Measurements from ENCODE around the gene IQCN.

IQCN gene

DNA sequence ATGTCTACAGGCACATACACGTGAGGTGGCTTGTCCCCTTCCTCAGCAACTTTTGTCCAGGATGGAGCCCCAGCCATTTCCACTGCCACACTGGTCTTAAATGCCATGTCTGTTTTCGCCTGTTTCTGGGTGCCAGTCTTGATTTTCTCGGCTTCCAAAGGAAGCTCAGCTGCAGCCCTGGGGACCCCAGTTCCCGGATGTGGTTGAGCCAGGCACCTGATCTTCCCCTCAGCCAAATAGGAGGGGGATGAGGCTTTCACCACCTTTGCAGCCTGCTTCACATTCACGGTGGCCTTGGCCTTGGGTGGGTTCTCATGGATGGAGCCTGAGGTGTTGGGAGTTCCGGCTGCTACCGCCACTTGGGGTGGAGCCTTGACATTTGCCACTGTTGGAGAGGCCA is 8.7 kb downstream of the IQCN start:
- no peak overlapping the region for H3K4me3 ChIP-seq (ENCODE audit: control insufficient read depth, low read depth, low read length)
- DNase-seq (ENCODE audit: low read depth) = no peak
- no peak for TF ChIP-seq CTCF (conservative IDR thresholded peaks at IDR 0.05; ENCODE audit: control insufficient read depth, insufficient read depth, low read depth, low read length)

- DNase-seq (ENCODE audit: low read depth) = no peak
- TF ChIP-seq CTCF (conservative IDR thresholded peaks at IDR 0.05; ENCODE audit: control insufficient read depth, insufficient read depth, low read depth, low read length) = no peak
These were observed 9.2 kb downstream of the IQCN start for GRCh38 chr19:18264971-18265540.

GRCh38 chr19:18264137-18264854 is 10.0 kb downstream of the IQCN start:
- no peak for DNase-seq (ENCODE audit: low read depth)
- H3K4me3 ChIP-seq (ENCODE audit: control insufficient read depth, low read depth, low read length) = no peak overlapping the region
- TF ChIP-seq CTCF (conservative IDR thresholded peaks at IDR 0.05; ENCODE audit: control insufficient read depth, insufficient read depth, low read depth, low read length) = no peak

More at GRCh38 chr19:18264971-18265540, 9.2 kb downstream of the IQCN start:
- H3K4me3 ChIP-seq (ENCODE audit: control insufficient read depth, low read depth, low read length) = no peak overlapping the region

DNA sequence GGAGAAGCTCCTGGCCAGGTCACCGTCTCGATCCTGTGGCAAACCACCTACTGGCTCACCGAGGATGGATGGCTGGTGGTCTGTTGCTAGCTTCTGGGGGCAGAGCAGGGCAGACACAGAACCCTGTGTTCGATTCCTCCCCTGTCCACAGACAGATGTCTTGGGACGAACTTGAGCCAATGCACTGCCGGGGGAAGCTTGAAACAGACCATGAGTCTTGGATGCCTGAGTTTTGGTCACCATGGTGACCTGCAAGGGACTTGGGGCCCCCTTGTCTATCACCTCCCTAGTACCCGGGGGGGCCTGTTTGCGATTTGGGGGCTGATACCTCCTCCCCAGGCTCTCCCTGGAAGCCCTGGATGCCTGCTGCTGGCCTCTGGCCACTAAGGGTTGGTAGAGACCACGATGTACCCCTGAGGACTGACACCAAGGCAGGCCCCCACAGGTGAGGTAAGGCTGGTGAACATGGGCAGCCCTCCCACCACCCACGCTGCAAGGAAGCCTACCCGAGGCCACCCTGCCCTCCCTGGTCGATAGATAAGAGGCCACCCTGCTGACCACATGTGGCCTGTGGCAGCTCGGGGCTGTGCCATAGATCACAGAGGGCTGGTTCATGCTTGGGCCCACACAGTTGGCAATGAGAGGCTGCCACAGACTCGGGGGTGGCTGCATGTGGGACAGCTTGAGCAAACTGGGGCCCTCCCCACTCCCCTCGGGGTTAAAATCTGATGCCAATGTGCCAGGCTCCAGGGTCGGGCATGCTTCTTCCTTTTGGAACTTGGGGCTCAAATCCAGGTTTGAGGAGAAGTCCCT is 10.7 kb downstream of the IQCN start:
- H3K4me3 ChIP-seq (ENCODE audit: control insufficient read depth, low read depth, low read length) = no peak overlapping the region
- TF ChIP-seq CTCF (conservative IDR thresholded peaks at IDR 0.05; ENCODE audit: control insufficient read depth, insufficient read depth, low read depth, low read length) = no peak

GRCh38 chr19:18262917-18263316 is 11.3 kb downstream of the IQCN start:
- no peak overlapping the region for H3K4me3 ChIP-seq (ENCODE audit: control insufficient read depth, low read depth, low read length)
- TF ChIP-seq CTCF (conservative IDR thresholded peaks at IDR 0.05; ENCODE audit: control insufficient read depth, insufficient read depth, low read depth, low read length) = no peak
- no peak for DNase-seq (ENCODE audit: low read depth)

More for the DNA sequence above, 10.7 kb downstream of the IQCN start:
- no peak for DNase-seq (ENCODE audit: low read depth)

GRCh38 chr19:18262144-18262543 is 12.1 kb downstream of the IQCN start:
- H3K4me3 ChIP-seq (ENCODE audit: control insufficient read depth, low read depth, low read length) = no peak overlapping the region
- no peak for TF ChIP-seq CTCF (conservative IDR thresholded peaks at IDR 0.05; ENCODE audit: control insufficient read depth, insufficient read depth, low read depth, low read length)
- no peak for DNase-seq (ENCODE audit: low read depth)

All from fibroblast of mammary gland (primary cell).